Upper lobe of left lung (tissue), 4 donors: ENCODE data around the gene CADPS.

Experiments
- CTCF ChIP-seq, 6 experiments: fragments of 450-650 bp in 4 of 6; fragments of 200-600 bp in 2 of 6; sonication (generic) in 2 of 6; IDR thresholded peaks; one replicate each; pipeline ENCODE4 v1.5.1; 2016 to 2019; ENCODE audit warnings: antibody characterized with exemption in 6 of 6
- POLR2A ChIP-seq, 4 donors: fragments of 450-650 bp; IDR thresholded peaks; one replicate each; pipeline ENCODE4 v1.5.1; 2016 to 2017; ENCODE audit warnings: antibody characterized with exemption in 4 of 4, mild to moderate bottlenecking in 2 of 4
- POLR2AphosphoS5 ChIP-seq, 2 donors: sonication (generic); formaldehyde crosslinking; IDR thresholded peaks; one replicate each; pipeline ENCODE4 v1.5.1; 2017; ENCODE audit warnings: antibody characterized with exemption in 2 of 2

GRCh38 chr3:62571916-62572315, 303.3 kb downstream of the CADPS start:
- TF ChIP-seq POLR2AphosphoS5 (IDR thresholded peaks at IDR 0.05) = no peak
- no peak for TF ChIP-seq CTCF (IDR thresholded peaks at IDR 0.05)
- no peak for TF ChIP-seq POLR2A (IDR thresholded peaks at IDR 0.05)
